SK-N-SH (cell line): ENCODE measurements around the gene DDX31.

Experiments used
- CHD2 ChIP-seq: fragments of 150-350 bp; IDR thresholded peaks from 2 replicates; pipeline ENCODE4 v1.6.1; 2018; ENCODE audit warnings: low read length; ENCODE audit not compliant: partially characterized antibody
- EZH2phosphoT487 ChIP-seq: fragments of 200-600 bp; sonication (generic); IDR thresholded peaks from 2 replicates; pipeline ENCODE4 v1.6.1; 2017; ENCODE audit warnings: low read depth, mixed run types, mild to moderate bottlenecking, antibody characterized with exemption, moderate library complexity, borderline replicate concordance
- FOSL2 ChIP-seq: IDR thresholded peaks from 2 replicates; pipeline ENCODE4 v1.4.0; 2012; ENCODE audit warnings: low read depth, mild to moderate bottlenecking, moderate library complexity, borderline replicate concordance
- GATA2 ChIP-seq: sonication (generic); formaldehyde crosslinking; IDR thresholded peaks from 2 replicates; pipeline ENCODE4 v1.5.0; 2020; ENCODE audit warnings: mild to moderate bottlenecking, missing genetic modification reagents
- JUND ChIP-seq: IDR thresholded peaks from 2 replicates; pipeline ENCODE4 v1.4.0; 2012
- MAX ChIP-seq: IDR thresholded peaks from 2 replicates; pipeline ENCODE4 v1.4.0; 2012; ENCODE audit warnings: low read depth
- POLR2AphosphoS5 ChIP-seq: IDR thresholded peaks from 2 replicates; pipeline ENCODE4 v1.6.1; 2012; ENCODE audit warnings: low read depth, low read length
- RCOR1 ChIP-seq: fragments of 150-350 bp; IDR thresholded peaks from 2 replicates; pipeline ENCODE4 v1.6.1; 2017; ENCODE audit warnings: antibody characterized with exemption, low read length
- REST ChIP-seq: IDR thresholded peaks from 2 replicates; pipeline ENCODE4 v1.6.1; 2012; ENCODE audit warnings: mild to moderate bottlenecking, low read depth, low read length, moderate library complexity
- TF ChIP-seq, protein P1 (sequence below): fragments of 200-600 bp; sonication (generic); IDR thresholded peaks from 2 replicates; pipeline ENCODE4 v1.6.1; 2017; ENCODE audit warnings: antibody characterized with exemption, mild to moderate bottlenecking, moderate library complexity
- TF ChIP-seq, protein P2 (sequence below): fragments of 150-350 bp; IDR thresholded peaks from 2 replicates; pipeline ENCODE4 v1.6.1; 2017; ENCODE audit warnings: antibody characterized with exemption, low read length, low read depth, borderline replicate concordance

DNA sequence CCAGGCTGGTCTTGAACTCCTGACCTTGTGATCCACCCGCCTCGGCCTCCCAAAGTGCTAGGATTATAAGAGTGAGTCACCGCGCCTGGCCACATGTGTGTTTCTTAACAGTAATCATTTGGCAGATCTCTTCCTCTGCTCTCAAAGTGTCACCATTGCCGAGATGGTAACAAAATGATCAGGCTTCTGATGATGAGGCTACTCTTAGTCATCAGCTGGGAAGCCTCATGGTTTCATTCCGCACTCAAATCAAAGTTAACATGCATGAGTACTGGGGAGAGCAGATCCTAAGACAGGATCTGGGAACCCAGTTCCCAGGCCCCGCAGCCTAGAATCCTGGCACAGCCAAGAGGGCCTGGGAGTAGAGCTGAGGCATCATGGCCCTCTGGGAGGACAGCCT is 60.0 kb downstream of the DDX31 start:
- TF ChIP-seq, protein P1, sequence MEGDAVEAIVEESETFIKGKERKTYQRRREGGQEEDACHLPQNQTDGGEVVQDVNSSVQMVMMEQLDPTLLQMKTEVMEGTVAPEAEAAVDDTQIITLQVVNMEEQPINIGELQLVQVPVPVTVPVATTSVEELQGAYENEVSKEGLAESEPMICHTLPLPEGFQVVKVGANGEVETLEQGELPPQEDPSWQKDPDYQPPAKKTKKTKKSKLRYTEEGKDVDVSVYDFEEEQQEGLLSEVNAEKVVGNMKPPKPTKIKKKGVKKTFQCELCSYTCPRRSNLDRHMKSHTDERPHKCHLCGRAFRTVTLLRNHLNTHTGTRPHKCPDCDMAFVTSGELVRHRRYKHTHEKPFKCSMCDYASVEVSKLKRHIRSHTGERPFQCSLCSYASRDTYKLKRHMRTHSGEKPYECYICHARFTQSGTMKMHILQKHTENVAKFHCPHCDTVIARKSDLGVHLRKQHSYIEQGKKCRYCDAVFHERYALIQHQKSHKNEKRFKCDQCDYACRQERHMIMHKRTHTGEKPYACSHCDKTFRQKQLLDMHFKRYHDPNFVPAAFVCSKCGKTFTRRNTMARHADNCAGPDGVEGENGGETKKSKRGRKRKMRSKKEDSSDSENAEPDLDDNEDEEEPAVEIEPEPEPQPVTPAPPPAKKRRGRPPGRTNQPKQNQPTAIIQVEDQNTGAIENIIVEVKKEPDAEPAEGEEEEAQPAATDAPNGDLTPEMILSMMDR, result no peak
- TF ChIP-seq REST (no peak), RCOR1 (no peak), CHD2 (no peak), FOSL2 (peak; percentile 80), JUND (peak; percentile 74), EZH2phosphoT487 (no peak), GATA2 (CRISPR knock-in tag) (no peak), MAX (peak; percentile 44; the same call in 1 of the 2 replicates), POLR2AphosphoS5 (no peak; the same call in 1 of the 2 replicates)
- TF ChIP-seq, protein P2, sequence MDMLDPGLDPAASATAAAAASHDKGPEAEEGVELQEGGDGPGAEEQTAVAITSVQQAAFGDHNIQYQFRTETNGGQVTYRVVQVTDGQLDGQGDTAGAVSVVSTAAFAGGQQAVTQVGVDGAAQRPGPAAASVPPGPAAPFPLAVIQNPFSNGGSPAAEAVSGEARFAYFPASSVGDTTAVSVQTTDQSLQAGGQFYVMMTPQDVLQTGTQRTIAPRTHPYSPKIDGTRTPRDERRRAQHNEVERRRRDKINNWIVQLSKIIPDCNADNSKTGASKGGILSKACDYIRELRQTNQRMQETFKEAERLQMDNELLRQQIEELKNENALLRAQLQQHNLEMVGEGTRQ, result no peak
